Urothelium cell line (cell line): Measurements from ENCODE around the gene C10orf67.

Experiments
- DNase-seq: peaks from one replicate; pipeline ENCODE4 v3.0.0; 2011; ENCODE audit warnings: low spot score, mixed read lengths
- FAIRE-seq: peaks from 2 replicates; lab custom pipeline; 2011; peaks lifted over from hg19 to GRCh38; lab: Jason Lieb, UNC

C10orf67 gene

DNA sequence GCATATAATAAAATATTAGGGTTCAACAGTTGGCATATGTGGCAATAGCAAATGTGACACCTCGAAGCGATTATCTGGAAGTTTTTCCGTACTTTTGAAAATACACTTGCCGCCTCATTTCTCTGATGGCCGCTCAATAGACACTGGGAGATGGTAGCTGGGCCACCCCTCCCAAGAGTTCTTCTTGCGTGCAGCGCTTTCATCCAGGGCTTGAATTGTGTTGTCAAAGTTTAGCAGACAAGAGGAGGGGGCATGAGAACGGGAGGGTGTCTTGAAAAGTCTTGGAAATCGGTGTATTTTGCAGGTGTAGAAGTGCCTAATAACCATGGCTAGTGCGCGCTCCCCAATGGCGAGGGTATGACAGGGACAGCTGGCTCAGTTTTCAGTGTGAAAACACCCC lies 144.0 kb downstream of the C10orf67 start:
- FAIRE-seq, result no peak
- DNase-seq, result no peak

DNA sequence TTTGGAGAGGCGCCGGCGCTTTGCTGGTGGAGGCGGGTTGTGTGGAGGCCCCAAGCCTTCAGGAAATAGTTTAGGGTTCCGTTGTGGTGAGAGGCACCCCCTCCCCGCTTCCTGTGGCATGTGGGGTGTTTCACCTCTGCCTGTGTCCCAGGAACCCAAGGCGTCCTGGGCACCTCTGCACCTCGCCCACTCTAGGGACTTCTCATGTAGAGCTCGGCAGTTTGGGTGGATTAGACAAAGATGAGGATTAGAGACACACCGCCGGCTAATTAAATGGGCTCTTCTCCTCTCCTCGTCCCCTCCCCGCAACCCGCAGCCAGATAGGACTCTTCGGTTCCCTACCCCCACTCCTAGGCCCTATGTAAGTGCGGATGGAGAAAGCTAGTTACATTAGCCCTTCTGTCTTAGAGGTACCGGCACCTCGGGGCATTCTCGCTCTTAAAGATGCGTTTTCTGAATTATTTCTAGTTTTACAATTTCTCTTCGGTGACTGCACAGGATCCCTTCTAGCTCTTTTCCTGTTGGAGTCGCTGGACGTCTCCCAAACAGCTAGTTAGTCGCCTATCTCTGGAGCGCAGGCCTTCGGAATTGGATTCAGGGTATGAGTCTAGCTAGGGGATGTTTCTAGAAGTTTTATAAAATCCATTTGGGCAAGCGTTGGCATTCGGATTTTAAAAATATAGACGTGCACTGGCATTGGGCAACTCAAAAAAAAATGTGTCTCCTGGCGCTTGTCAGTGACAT lies 144.7 kb downstream of the C10orf67 start:
- FAIRE-seq (no peak), DNase-seq (no peak)

DNA sequence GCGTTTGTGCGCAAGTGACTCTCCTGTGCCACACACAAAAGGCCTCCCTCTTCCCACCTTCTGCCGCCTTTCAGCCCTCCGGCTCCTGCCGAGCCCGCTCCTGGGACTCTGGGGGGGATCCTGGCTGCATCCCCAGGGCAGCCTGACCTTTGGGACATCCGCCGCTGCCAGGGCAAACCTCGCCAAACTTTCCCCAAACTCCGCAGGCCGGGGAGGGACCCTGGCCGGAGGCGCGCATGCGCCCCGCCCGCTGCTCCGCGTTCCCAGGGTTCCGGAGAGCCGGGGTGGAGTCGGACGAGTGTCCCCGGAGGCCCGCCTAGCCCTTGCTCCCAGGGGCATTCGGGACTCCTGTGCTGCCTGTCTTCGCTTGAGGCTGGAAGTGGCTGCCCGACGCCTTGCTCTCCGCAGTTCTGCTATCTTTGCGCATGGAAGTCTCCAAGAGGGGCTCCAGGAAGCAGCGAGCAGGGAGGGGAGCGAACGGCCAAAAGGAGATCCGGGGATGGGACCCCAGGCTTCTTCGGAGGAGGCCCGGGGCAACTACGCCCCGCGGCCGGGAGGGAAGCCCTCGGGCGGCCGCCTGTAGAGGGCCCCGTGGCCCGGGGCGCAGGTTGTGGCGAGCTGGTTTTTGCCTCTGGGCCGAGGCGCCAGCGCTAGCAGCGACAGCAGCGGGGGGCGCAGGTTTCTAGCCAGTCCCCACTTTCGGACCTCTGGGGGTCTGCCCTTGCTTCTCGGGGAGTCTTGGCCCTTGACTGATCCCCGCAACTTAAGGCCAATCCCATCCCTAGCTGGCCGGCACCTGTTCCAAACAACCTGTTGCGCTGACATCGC lies 145.4 kb downstream of the C10orf67 start:
- DNase-seq (peak; percentile 78), FAIRE-seq (no peak)

DNA sequence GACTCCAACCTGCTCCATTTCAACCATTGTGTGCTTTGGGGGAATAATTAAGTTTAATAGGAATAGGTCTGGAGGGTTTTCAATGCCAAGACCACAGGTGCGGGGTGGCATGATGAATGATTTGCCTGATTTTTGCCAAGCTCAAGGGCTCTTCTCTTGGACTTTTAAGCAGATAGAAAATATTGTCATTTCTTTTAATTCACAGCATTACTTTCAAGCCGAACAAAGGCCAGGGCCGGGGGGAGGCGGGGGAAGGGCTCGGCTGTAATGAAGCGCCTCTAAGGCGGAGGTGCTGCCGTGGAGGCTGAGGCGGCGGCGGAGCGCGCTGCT lies 146.0 kb downstream of the C10orf67 start:
- DNase-seq (no peak), FAIRE-seq (no peak)

DNA sequence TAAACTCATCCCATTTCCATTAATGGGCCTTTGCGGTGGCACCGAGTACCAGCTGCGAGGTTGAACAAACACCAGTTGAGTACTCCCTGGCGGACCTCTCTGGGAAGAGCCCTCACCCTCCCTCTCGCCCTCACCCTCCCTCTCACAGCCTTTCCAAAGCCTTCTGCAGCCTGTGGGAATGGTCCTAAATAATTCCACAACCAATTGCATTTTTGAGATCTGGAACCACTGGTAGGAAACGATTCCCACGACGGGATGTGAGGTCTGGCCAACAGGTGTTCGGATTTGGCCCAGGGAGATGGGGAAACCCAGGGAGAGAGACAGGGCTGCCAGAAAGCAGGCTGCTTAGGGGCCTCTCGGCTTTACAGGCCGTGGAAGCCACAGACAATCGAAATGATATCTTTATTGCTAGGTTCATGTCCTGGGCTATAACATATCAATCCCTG lies 147.2 kb downstream of the C10orf67 start:
- DNase-seq (no peak), FAIRE-seq (no peak)

DNA sequence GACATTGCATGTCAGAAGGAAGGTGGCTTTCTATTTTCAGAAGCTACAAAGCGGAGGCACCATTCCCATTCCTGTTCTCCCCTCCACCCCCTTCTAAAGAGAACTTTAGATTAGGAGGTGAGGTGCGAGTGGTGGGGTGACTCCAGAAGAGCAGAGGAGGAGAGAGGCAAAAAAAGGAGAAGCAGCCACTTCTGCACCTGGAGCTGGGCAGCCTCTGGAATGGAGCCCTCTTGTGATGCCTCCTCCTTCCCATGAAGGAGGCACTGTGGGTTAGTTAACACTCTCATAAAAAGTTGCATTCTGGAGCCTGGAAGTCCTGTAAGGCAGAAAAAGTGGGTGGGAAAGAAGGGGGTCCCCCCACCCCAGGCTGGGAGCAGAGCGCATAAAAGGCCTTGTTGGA lies 147.7 kb downstream of the C10orf67 start:
- DNase-seq (no peak), FAIRE-seq (no peak)

DNA sequence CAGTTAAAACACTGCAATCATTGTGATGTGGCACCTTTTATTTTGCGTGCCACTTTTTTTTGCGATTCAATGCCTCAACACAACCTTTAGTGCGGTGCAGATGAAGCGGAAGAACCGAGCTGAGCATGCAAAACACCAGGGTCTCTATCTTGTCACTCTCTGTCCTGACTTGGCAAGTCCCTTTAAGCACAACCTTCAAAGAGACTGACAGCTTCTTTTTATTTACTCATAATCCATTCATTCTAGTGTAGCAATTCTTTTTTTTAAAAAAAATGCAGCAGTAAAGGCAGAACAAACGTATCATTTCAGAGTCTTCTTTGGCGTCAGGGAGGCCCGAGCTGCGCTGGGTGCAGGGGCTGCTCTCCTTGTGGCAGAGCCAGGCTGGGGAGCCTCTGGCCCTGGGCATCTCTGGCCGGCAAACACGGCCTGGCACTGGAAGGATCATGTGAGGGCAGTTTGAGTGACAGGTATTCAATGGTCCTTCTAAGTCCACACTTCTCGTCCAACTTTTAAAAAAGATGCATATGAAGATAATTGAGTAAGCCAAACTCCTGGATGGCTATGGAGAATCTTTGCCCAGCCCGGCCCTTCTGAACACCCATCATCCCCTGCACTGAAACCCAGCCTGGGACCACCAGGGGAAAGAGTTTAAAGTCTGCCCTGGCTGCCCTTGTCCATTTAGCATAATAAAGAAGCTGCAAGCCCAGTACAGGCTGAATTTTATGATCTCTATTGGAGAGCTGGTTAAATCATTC lies 148.6 kb downstream of the C10orf67 start:
- DNase-seq (no peak), FAIRE-seq (no peak)

DNA sequence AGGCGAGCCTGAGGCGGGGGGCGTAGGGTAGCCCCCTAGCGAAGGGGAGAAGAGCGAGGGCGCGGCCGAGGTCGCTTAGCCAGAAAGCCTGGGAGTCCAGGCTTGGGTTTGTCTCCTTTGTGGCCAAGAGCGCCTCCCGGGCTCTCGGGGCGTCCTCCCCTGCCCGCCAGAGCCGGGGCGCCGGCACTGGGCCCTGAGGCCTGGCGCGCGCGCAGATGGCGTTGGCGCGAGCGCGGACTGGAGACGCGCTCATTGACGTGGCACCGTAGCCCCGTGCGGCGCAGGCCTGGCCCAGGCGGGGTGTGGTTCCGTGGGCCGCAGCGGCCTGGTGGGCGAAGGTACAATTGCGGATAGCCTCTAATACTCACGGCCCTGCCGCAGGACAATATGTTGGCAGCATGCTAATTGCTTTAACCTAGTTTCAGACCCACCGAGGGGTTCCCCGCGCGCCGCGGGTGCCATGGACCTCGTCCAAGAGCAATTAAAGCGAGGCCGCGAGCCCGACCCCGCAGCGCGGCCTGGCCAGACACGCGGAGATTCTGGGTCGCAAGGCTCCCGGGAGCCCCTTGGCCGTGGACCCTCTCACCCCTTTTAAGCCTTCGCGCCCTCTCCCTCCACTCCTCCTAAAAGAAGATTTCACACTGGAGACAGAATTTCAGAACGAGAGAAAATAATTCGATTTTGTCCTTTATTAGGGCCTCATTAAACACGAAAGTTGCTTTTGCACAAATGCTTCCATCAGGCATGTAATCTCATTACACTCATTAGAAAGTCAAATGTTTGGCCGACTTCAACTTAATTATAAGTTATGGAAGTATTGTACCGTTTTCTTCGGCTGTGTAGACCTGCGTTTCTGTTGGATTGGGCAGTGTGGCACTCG lies 149.4 kb downstream of the C10orf67 start:
- DNase-seq (no peak), FAIRE-seq (no peak)

DNA sequence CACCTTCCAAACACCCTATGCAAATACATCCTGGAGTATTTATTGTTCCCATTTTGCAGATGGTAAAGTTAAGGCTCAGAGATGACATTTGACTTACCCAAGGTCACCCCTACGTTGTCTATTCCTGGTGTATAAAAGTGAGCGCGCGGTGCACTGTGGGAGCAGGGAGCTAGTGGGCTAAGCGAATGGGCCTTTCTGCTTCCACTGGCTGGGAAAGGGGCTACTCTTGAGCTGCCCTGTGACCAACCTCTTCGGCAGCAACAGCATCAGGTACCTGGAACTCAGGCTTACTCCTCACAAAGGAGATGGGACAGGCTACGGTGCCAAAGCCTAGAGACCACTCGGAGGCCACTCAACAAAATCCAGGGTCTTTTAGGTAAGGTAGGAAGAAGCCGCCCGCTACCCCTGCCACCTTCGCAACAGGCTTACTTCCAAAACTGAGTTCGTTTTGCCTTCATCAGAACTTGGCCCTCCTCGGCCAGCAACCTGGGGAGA lies 150.1 kb downstream of the C10orf67 start:
- no peak for FAIRE-seq

DNA sequence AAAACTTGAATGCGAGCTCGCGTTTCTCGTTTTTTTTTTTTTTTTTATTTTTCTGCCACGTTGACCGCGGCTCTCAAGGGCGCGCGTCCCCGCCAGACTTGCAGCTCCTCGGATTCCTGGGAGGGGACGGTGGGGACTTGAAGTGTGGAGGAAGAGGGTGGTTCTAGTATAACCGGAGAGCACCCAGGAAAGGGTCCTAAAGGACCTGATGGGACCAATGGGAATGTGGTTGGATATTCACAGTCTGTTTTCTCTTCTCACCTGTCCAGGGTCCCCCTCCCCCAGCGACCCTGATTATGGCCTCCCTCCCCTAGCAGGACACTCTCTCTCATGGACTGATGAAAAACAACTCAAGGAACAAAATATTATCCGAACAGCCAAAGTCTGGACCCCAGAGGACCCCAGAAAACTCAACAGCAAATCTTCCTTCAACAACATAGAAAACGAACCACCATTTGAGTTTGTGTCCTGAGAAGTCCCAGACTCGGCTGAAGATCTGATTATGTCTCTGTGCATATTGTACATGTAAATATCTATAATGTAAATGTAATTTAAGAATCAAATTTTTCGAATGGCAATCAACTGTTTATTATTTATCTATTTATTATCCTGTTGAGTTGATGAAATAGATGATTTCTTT lies 151.0 kb downstream of the C10orf67 start:
- DNase-seq, result no peak
- no peak for FAIRE-seq

More for the DNA sequence above, 150.1 kb downstream of the C10orf67 start:
- DNase-seq, result no peak

DNA sequence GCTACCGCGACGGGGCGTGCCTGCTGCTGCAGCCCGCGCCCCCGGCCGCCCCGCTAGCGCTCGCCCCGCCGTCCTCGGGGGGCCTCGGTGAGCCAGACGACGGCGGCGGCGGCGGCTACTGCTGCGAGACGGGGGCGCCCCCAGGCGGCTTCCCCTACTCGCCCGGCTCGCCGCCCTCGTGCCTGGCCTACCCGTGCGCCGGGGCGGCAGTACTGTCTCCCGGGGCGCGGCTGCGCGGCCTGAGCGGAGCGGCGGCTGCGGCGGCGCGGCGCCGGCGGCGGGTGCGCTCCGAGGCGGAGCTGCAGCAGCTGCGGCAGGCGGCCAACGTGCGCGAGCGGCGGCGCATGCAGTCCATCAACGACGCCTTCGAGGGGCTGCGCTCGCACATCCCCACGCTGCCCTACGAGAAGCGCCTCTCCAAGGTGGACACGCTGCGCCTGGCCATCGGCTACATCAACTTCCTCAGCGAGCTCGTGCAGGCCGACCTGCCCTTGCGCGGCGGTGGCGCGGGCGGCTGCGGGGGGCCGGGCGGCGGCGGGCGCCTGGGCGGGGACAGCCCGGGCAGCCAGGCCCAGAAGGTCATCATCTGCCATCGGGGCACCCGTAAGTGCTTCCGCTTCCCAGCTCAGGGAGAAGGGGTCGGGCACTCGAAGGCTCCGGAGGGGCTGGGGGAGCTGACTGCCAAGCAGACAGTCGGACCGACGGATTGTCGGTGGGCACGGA lies 151.7 kb downstream of the C10orf67 start:
- peak; percentile 61 for DNase-seq
- FAIRE-seq, result no peak

DNA sequence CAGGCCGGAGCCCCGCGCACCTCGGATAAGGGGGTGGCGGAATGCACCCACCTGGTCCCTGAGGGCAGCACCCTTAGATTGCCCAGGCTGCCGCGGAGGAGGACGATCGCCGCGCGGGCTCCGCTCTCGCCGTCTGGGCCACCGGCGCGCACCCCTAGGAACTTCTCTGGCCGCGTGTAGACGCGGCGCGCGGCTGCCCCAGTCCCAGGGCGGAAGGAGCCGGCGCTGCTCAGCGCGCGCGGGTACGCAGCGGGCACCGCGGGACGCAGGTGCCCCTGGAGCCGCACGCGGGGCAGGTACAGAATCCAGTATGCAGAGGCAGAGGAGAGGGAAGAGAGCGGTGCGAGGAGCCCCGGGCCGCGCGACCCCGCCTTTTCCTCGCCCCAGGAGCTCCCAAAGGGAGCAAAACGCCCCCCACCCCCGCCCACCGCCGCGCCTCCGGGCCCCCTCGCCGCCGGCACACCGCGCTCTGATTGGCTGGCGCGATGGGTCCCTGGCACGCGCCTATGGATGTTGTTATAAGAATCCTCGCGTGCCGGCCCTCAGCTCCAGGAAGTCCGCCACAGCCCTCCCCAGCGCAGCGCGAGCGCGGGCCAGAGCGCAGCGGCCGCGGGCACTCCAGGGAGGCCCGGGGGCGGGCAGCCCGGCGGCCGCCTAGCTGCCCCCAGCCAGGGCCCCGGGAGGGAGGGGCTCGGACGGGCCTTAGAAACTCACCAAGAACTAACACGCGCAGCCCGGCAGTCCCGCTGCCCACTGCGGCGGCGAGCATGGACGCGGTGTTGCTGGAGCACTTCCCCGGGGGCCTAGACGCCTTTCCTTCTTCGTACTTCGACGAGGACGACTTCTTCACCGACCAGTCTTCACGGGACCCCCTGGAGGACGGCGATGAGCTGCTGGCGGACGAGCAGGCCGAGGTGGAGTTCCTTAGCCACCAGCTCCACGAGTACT lies 152.6 kb downstream of the C10orf67 start, which contains the start of gene PTF1A:
TSS of gene PTF1A (plus strand) at position 549 of the 948 bp plus-strand sequence. CDS start at position 768, 219 bp downstream.
- DNase-seq, result no peak
- no peak for FAIRE-seq

DNA sequence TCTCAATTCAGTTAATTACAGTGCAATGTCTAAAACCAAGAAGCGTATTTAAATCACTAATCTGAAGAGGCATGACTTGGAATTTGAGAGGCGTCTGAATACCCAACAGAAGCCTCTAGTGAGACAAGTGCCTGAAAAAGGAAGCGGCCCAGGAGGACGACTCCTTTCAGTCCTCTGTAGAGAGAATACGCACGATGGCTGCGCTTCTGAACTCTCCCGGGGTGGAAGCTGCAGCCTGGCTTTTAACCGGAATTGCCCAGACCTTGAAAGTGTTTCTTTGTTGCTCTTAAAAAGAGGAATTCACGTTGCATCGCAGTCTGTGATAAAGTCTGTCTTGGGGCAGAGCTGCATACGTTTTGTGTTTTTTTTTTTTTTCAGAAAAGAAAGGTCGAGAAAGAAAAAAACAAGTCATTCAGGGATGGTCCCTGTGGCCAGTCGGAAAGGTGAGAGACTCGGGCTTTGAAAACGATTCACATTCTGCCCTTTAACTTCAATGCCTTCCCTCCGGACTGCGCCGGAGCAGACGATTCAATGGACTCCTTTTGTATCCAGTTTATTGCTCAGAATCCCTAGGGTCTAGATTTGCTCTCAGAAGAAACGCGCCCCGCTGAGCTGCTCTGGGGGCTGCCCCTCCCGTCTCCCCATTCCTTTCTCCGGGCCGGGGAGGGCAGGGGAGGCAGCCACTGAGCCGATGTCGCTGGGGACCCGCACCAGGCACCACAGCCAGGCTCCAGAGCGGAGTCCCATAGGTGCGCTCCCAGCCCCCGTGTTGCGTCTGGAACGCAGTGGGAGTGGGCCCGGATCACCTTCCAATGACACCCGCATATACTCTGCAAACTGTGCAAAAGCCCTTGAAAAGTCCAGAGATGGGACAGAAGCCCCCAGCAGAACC lies 153.5 kb downstream of the C10orf67 start:
- FAIRE-seq, result no peak
- DNase-seq, result no peak

DNA sequence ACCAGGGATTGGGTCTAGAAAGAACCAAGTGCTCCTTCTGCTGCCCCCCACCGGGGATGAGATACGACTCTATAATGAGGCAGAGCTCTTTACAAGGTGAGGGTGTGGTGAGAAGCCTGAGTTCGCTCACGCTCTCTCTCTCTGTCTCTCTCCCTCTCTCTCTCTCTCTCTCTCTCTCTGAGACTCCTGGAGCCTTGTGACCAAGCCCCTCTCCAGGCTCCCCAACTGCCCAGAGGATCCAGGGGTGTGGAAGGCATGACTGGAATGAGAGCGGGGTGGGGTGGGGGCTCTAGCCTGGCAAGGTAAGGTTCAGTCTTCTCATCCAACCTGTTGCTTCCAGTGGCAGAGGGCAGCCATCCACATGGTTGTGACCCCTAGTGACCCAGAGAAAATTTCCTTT lies 155.6 kb downstream of the C10orf67 start:
- no peak for DNase-seq
- no peak for FAIRE-seq

DNA sequence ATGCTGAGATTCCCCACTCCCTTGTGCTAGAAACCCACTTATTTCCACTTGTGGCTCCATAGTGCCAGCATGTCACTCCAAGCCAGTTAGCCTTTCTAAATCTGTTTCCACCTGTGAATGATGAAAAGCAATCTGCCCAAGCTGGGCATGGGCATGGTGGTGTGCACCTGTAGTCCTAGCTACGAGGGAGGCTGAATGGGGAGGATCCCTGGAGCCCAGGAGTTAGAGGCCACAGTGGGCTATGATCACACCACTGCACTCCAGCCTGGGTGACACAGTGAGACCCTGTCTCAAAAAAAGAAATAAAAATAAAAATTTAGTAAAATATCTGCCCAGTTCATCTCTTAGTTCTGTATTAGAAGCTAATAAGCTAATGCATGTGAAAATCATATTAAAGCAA lies 157.4 kb downstream of the C10orf67 start:
- no peak for DNase-seq
- no peak for FAIRE-seq

DNA sequence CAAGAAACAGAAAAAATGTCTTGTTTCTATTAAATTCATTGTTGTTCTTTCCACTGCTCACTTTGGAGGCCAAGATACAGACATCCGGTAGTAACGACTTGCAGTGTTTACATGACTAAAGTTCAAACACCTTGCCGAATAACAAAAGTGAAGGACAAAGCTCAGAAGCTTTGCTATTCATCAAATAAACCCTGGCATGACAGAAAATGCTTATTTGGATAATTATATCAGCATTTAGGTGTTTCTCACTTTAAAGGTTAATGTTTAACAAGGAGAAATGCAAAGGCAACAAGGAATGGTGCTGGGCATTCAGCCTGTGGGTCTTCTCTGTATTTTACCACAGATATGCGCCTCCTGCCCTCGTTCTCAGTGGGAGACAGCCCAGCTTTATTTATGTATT lies 157.9 kb downstream of the C10orf67 start:
- FAIRE-seq (no peak), DNase-seq (no peak)

DNA sequence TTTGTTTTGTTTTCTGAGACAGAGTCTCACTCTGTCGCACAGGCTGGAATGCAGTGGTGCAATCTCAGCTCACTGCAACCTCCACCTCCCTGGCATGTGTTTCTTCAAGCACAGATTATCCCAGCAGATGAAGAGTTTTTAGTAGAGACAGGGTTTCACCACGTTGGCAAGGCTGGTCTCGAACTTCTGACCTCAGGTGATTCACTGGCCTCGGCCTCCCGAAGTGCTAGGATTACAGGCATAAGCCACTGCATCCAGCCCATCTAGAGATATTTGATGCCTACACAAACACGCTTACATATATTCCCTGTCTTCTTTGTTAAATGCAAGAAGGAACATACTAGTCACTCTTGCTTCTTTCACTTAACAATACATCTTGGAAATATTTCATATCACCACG lies 158.4 kb downstream of the C10orf67 start:
- no peak for FAIRE-seq
- DNase-seq, result no peak
